CD4-positive, CD25-positive, alpha-beta regulatory T cell (primary cell): Measurements from ENCODE around the gene MVB12B. TPM values are rescaled to one million over a fixed set of nuclear protein-coding genes. Genes with fewer than 3 reads are reported as not detected.

ENCODE experiments used
- ATAC-seq, 2 donors: fragments of 150-1000 bp; cut with Tn5 transposase; one replicate each; pipeline ENCODE4 v1.10.0; 2021; ENCODE audit warnings: low read depth in 2 of 2, moderate number of reproducible peaks in 2 of 2, moderate library complexity in 1 of 2
- DNase-seq, 3 donors: peaks; one replicate each; pipeline versions ENCODE4 v3.0.0 to v3.0.0-alpha.2; 2012 to 2022; ENCODE audit warnings: mixed read lengths in 1 of 3
- H3K27ac ChIP-seq: one replicate; pipeline ENCODE4 v1.7.0; 2013; ENCODE audit warnings: mild to moderate bottlenecking, low read length; ENCODE audit not compliant: insufficient read depth, poor library complexity, severe bottlenecking
- H3K27me3 ChIP-seq: one replicate; pipeline ENCODE4 v1.7.0; 2013; ENCODE audit warnings: low read length; ENCODE audit not compliant: control insufficient read depth, insufficient read depth
- H3K36me3 ChIP-seq: one replicate; pipeline ENCODE4 v1.7.0; 2013; ENCODE audit warnings: mild to moderate bottlenecking, low read length, moderate library complexity; ENCODE audit not compliant: control insufficient read depth, insufficient read depth
- H3K4me1 ChIP-seq: 2 replicates; pipeline ENCODE4 v1.7.0; 2013; ENCODE audit warnings: mild to moderate bottlenecking, low read length; ENCODE audit not compliant: insufficient read depth, control insufficient read depth, poor library complexity, severe bottlenecking
- H3K4me3 ChIP-seq: one replicate; pipeline ENCODE4 v1.7.0; 2013; ENCODE audit warnings: low read depth, mild to moderate bottlenecking, low read length, moderate library complexity
- H3K9me3 ChIP-seq, 2 experiments: 1 replicate in 1 of 2; 2 replicates in 1 of 2; pipeline ENCODE4 v1.7.0; 2013; ENCODE audit warnings: low read length in 2 of 2, mild to moderate bottlenecking in 1 of 2, moderate library complexity in 1 of 2; ENCODE audit not compliant: control insufficient read depth in 2 of 2
- H3K27ac Mint-ChIP-seq, 3 donors: one replicate each; pipeline ENCODE4 v1.8.0; 2020 to 2022; ENCODE audit warnings: mild to moderate bottlenecking in 3 of 3, mixed read lengths in 3 of 3, moderate library complexity in 2 of 3
- H3K27me3 Mint-ChIP-seq: one replicate; pipeline ENCODE4 v1.8.0; 2022; ENCODE audit warnings: mild to moderate bottlenecking, mixed read lengths
- H3K36me3 Mint-ChIP-seq: one replicate; pipeline ENCODE4 v1.8.0; 2020; ENCODE audit warnings: mixed read lengths
- H3K4me1 Mint-ChIP-seq, 4 donors: one replicate each; pipeline ENCODE4 v1.8.0; 2020 to 2022; ENCODE audit warnings: mixed read lengths in 4 of 4, mild to moderate bottlenecking in 1 of 4
- H3K4me3 Mint-ChIP-seq, 4 donors: one replicate each; pipeline ENCODE4 v1.8.0; 2020 to 2022; ENCODE audit warnings: mild to moderate bottlenecking in 4 of 4, mixed read lengths in 4 of 4, moderate library complexity in 3 of 4
- H3K9me3 Mint-ChIP-seq, 7 donors: one replicate each; pipeline ENCODE4 v1.8.0; 2020 to 2022; ENCODE audit warnings: mixed read lengths in 7 of 7, mild to moderate bottlenecking in 3 of 7, moderate library complexity in 2 of 7
- polyA plus RNA-seq, 4 donors: library from polyadenylated mRNA; unstranded; fragments of 300-500 nt; fragmentation: Illumina TruSeq; gene quantifications; one replicate each; pipeline ENCODE4 v1.2.3, GENCODE V29; 2021
- total RNA-seq: library from RNA; stranded (reverse); gene quantifications from one replicate; pipeline ENCODE4 v1.2.3, GENCODE V29; 2022

MVB12B gene
- total and polyA plus RNA-seq, 5 donors from 2014 or later = 0.60 to 5.1 (median 1.4) TPM

GRCh38 chr9:126500600-126501382, 174.2 kb downstream of the MVB12B start:
- peaks cover 15% of the 10 kb centered on the region for H3K27me3 Mint-ChIP-seq
- no peaks in the 10 kb centered on the region for H3K36me3 Mint-ChIP-seq
- H3K36me3 ChIP-seq = no peaks in the 10 kb centered on the region
- peak overlapping the region in 1 of 4 donors; percentile 41 for H3K4me3 Mint-ChIP-seq
- no peaks in the 10 kb centered on the region for H3K27me3 ChIP-seq
- H3K9me3 ChIP-seq = no peaks in the 10 kb centered on the region
- H3K4me1 Mint-ChIP-seq = peaks cover 0 to 12% (median 3%) of the 10 kb centered on the region in 4 donors
- H3K4me1 ChIP-seq = peaks cover 12% of the 10 kb centered on the region
- no peaks in the 10 kb centered on the region for H3K9me3 Mint-ChIP-seq
- peak; percentile 47 to 59 (median 57) for DNase-seq
- peak; percentile 59 to 65 for ATAC-seq
- no peak overlapping the region for H3K27ac ChIP-seq
- H3K27ac Mint-ChIP-seq = no peak overlapping the region
- H3K4me3 ChIP-seq = no peak overlapping the region

GRCh38 chr9:126501383-126502331, 175.0 kb downstream of the MVB12B start:
- Histone ChIP-seq H3K27ac (no peak overlapping the region), H3K36me3 (no peaks in the 10 kb centered on the region), H3K27me3 (no peaks in the 10 kb centered on the region), H3K9me3 (no peaks in the 10 kb centered on the region), H3K4me3 (no peak overlapping the region), H3K4me1 (peaks cover 12% of the 10 kb centered on the region)
- DNase-seq = no peak
- peaks cover 0 to 12% (median 3%) of the 10 kb centered on the region in 4 donors for H3K4me1 Mint-ChIP-seq
- ATAC-seq = no peak
- no peaks in the 10 kb centered on the region for H3K9me3 Mint-ChIP-seq
- H3K27ac Mint-ChIP-seq = no peak overlapping the region
- H3K27me3 Mint-ChIP-seq = peaks cover 15% of the 10 kb centered on the region
- H3K36me3 Mint-ChIP-seq = no peaks in the 10 kb centered on the region
- peak overlapping the region in 1 of 4 donors; percentile 31 for H3K4me3 Mint-ChIP-seq

GRCh38 chr9:126502417-126503332, 176.0 kb downstream of the MVB12B start:
- Histone ChIP-seq H3K27ac (no peak overlapping the region), H3K4me3 (no peak overlapping the region), H3K27me3 (no peaks in the 10 kb centered on the region), H3K4me1 (peaks cover 12% of the 10 kb centered on the region), H3K36me3 (no peaks in the 10 kb centered on the region), H3K9me3 (no peaks in the 10 kb centered on the region)
- Mint-ChIP-seq H3K4me3 (no peak overlapping the region), H3K27ac (no peak overlapping the region), H3K36me3 (no peaks in the 10 kb centered on the region), H3K9me3 (no peaks in the 10 kb centered on the region), H3K4me1 (peaks cover 0 to 12% (median 3%) of the 10 kb centered on the region in 4 donors), H3K27me3 (peaks cover 15% of the 10 kb centered on the region)
- ATAC-seq (no peak), DNase-seq (no peak)

GRCh38 chr9:126503333-126504085, 176.9 kb downstream of the MVB12B start:
- no peak overlapping the region for H3K27ac ChIP-seq
- peaks cover 12% of the 10 kb centered on the region for H3K4me1 ChIP-seq
- no peaks in the 10 kb centered on the region for H3K9me3 ChIP-seq
- ATAC-seq (no peak), DNase-seq (no peak)
- Mint-ChIP-seq H3K27ac (no peak overlapping the region), H3K27me3 (peaks cover 18% of the 10 kb centered on the region), H3K4me3 (no peak overlapping the region), H3K9me3 (no peaks in the 10 kb centered on the region), H3K4me1 (peaks cover 0 to 12% (median 3%) of the 10 kb centered on the region in 4 donors), H3K36me3 (no peaks in the 10 kb centered on the region)
- H3K27me3 ChIP-seq = no peaks in the 10 kb centered on the region
- no peaks in the 10 kb centered on the region for H3K36me3 ChIP-seq
- no peak overlapping the region for H3K4me3 ChIP-seq

GRCh38 chr9:126504086-126504976, 177.7 kb downstream of the MVB12B start:
- peaks cover 0 to 11% (median 3%) of the 10 kb centered on the region in 4 donors for H3K4me1 Mint-ChIP-seq
- no peaks in the 10 kb centered on the region for H3K36me3 Mint-ChIP-seq
- H3K27me3 Mint-ChIP-seq = peaks cover 23% of the 10 kb centered on the region
- H3K9me3 Mint-ChIP-seq = no peaks in the 10 kb centered on the region
- Histone ChIP-seq H3K4me3 (no peak overlapping the region), H3K27ac (no peak overlapping the region), H3K9me3 (no peaks in the 10 kb centered on the region), H3K27me3 (no peaks in the 10 kb centered on the region), H3K4me1 (peaks cover 10% of the 10 kb centered on the region), H3K36me3 (no peaks in the 10 kb centered on the region)
- H3K27ac Mint-ChIP-seq = no peak overlapping the region
- DNase-seq (no peak), ATAC-seq (no peak)
- no peak overlapping the region for H3K4me3 Mint-ChIP-seq

- DNase-seq = no peak
- Mint-ChIP-seq H3K27ac (no peak overlapping the region), H3K36me3 (no peaks in the 10 kb centered on the region), H3K27me3 (peaks cover 26% of the 10 kb centered on the region), H3K4me3 (no peak overlapping the region), H3K9me3 (no peaks in the 10 kb centered on the region), H3K4me1 (peaks cover 0 to 8% (median 3%) of the 10 kb centered on the region in 4 donors)
- H3K27ac ChIP-seq = no peak overlapping the region
- H3K4me3 ChIP-seq = no peak overlapping the region
- peaks cover 5% of the 10 kb centered on the region for H3K4me1 ChIP-seq
- H3K27me3 ChIP-seq = no peaks in the 10 kb centered on the region
- H3K36me3 ChIP-seq = no peaks in the 10 kb centered on the region
- no peak for ATAC-seq
- H3K9me3 ChIP-seq = no peaks in the 10 kb centered on the region
Observed at GRCh38 chr9:126504977-126505455, 178.4 kb downstream of the MVB12B start.
